Adrenal gland (tissue), 5 donors: ENCODE results near the gene LRRC59.
A peak's percentile ranks its signal among the peaks of the same experiment; 100 is the strongest.

ENCODE experiments used
- CTCF ChIP-seq, 6 experiments: fragments of 450-650 bp in 4 of 6; fragments of 200-600 bp in 2 of 6; sonication (generic) in 1 of 6; IDR thresholded peaks; 1 replicate in 5 of 6; 2 replicates in 1 of 6; pipeline versions ENCODE4 v1.5.1 to v1.8.0; 2016 to 2021; ENCODE audit warnings: antibody characterized with exemption in 6 of 6, mild to moderate bottlenecking in 2 of 6, moderate library complexity in 1 of 6
- POLR2A ChIP-seq, 2 donors: fragments of 450-650 bp; IDR thresholded peaks; one replicate each; pipeline ENCODE4 v1.6.1; 2017; ENCODE audit warnings: antibody characterized with exemption in 2 of 2, mild to moderate bottlenecking in 2 of 2, moderate library complexity in 1 of 2
- donor health status: DM: no; HTN: no; CAD: no.

GRCh38 chr17:50345432-50346312 lies 51.7 kb downstream of the LRRC59 start, which contains the start of gene XYLT2:
- no peak for TF ChIP-seq CTCF (IDR thresholded peaks at IDR 0.05)
- peak in 1 of 2 donors; percentile 49 for TF ChIP-seq POLR2A (IDR thresholded peaks at IDR 0.05)
